HG02938 (cell line): ENCODE data around the gene PEX5L.

Source experiments
- ATAC-seq: cut with Tn5 transposase; IDR thresholded peaks from one replicate; pipeline ENCODE4 v1.9.1; 2021; ENCODE audit warnings: mild to moderate bottlenecking, moderate library complexity; ENCODE audit not compliant: unreplicated experiment

Gene PEX5L

GRCh38 chr3:179957264-179957845 is 79.4 kb downstream of the PEX5L start:
- ATAC-seq: no peak

- peak; percentile 91 for ATAC-seq
These were observed 80.3 kb downstream of the PEX5L start for GRCh38 chr3:179956416-179956830.

- no peak for ATAC-seq
These were observed 80.9 kb downstream of the PEX5L start for GRCh38 chr3:179955809-179956208.

GRCh38 chr3:179955286-179955685 is 81.5 kb downstream of the PEX5L start:
- no peak for ATAC-seq

GRCh38 chr3:179953993-179954870 is 82.5 kb downstream of the PEX5L start:
- ATAC-seq: no peak

- no peak for ATAC-seq
These were observed 85.9 kb downstream of the PEX5L start for GRCh38 chr3:179950840-179951239.

GRCh38 chr3:179949869-179950268 is 86.9 kb downstream of the PEX5L start:
- ATAC-seq: peak; percentile 16

GRCh38 chr3:179949412-179949811 is 87.3 kb downstream of the PEX5L start:
- ATAC-seq: peak; percentile 78

GRCh38 chr3:179948740-179949139 is 88.0 kb downstream of the PEX5L start:
- no peak for ATAC-seq

- no peak for ATAC-seq
These were observed 91.2 kb downstream of the PEX5L start for GRCh38 chr3:179945569-179945968.

GRCh38 chr3:179943117-179943880 is 93.4 kb downstream of the PEX5L start:
- ATAC-seq: no peak

GRCh38 chr3:179942553-179943075 is 94.1 kb downstream of the PEX5L start:
- ATAC-seq: no peak

- no peak for ATAC-seq
These were observed 101.0 kb downstream of the PEX5L start for GRCh38 chr3:179935710-179936109.

GRCh38 chr3:179933914-179934313 is 102.8 kb downstream of the PEX5L start:
- no peak for ATAC-seq

GRCh38 chr3:179933080-179933479 is 103.7 kb downstream of the PEX5L start:
- no peak for ATAC-seq

GRCh38 chr3:179932674-179933073 is 104.1 kb downstream of the PEX5L start:
- ATAC-seq: no peak

- ATAC-seq: no peak
These were observed 107.6 kb downstream of the PEX5L start for GRCh38 chr3:179929091-179929529.

GRCh38 chr3:179927191-179927590 is 109.5 kb downstream of the PEX5L start:
- no peak for ATAC-seq

- no peak for ATAC-seq
These were observed 114.8 kb downstream of the PEX5L start for GRCh38 chr3:179921951-179922350.

- peak; percentile 99 for ATAC-seq
These were observed 115.2 kb downstream of the PEX5L start for GRCh38 chr3:179921500-179921899.

GRCh38 chr3:179907784-179908482 is 128.8 kb downstream of the PEX5L start:
- no peak for ATAC-seq
